GM21737 (cell line): ENCODE results near the gene GMPPB.
"Not testable (repeated sequence)": the region's sequence is repeated elsewhere in the genome, so short reads cannot be mapped to it uniquely, and the experiment has no call there.

Source experiments
- ATAC-seq: cut with Tn5 transposase; IDR thresholded peaks from one replicate; pipeline ENCODE4 v1.9.1; 2021; ENCODE audit warnings: mild to moderate bottlenecking, moderate library complexity; ENCODE audit not compliant: unreplicated experiment

The GMPPB gene

DNA sequence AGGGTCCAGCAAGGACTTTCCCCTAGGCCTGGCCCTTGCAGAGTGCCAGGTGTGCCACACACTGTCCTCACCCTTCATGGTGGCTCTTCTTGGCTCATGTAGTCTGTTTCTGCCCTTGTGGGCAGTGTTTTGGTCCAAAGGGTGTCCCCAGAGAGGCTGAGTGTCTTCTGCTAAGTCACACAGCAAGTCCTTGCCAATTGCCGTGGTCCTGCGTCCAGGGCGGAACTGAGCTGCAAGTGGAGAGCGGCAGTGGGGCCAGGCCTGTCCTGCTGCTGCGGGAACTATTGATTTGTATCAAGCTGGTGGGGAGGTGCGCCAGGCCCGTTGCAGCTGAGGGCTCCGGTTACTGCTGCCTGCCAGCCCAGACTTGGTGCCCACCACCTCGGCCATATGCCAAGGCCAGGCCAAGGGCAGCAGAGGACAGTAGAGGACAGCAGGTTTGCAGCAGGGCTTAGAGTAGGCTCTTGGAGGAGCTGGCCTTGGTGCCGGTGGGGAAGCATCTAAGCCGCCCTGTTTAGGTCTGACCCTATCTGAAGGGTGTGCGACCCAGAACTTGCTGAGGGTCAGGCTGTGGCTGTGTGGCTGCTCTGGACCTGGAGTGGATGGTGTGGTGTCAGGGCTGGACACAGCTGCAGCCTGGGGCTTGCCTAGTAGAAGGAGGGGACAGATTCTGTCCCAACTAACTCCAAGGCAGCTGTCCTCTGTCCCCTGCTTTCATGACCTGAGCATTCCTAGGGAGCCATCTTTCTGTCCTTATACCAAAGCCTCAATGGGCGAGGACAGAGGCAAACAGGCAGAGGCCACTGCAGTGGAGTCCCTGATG lies 8.8 kb downstream of the GMPPB start:
- no peak for ATAC-seq

DNA sequence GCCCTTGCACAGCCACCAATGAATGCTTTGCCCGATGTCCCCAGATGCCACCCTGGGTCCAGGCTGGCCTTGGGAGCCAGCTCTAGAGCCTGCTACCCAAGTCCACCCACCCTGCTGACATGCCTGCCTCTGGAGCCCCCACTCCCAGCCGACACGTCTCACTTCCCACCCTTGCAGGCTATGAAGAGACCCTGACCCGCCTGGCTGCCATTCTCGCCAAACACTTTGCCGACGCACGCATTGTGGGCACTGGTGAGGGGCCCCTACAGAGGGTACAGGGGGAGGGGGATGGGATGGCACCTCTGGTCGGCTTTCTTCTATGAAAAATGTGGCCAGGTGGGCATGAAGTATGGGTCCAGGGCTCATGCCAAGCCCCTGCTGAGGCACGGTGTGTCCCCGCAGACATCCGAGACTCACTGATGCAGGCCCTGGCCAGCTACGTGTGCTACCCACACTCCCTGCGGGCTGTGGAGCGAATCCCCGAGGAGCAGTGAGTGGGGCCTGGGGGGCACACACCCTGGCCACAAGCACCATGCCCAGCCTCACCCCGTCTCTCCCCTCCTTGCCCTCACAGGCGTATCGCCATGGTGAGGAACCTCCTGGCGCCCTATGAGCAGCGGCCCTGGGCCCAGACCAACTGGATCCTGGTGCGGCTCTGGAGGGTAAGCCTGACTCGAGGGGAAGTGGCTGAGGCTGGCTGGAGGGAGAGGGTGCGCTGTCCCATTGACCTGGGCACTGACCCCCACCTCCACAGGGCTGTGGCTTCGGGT lies 10.2 kb downstream of the GMPPB start:
- no peak for ATAC-seq

DNA sequence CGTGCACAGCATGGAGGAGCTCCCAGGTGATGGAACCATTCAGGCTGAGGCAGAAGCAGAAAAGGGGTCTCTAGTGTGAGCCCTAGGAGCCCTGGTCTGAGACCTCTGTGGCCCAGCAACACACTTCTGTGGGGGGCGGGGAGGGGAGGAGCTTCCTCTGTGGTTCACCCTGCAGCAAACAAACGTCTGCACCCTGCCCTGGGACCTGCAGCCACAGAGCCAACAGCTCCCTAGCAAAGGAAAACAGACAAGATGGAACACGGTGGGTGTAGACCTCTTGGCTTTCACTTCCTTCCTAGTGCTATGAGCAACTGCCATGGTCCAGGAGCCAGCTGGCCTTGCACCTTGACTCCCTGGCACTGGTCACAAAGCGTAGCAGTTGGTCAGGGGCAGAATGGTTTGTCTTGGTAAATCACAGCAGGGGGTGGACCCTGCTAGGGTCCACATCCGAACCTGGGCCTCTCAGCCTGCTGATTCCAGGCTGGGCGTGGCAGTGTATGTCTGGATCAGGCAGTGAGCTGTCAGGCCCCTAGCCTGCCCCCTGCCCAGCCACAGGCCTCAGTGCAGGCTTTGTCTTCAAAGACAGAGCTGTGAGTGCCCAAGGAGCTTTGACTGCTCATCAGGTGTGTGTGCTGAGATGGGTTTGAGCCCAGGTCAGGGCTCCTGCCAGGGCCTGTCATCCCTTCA lies 11.0 kb downstream of the GMPPB start:
- ATAC-seq = no peak

DNA sequence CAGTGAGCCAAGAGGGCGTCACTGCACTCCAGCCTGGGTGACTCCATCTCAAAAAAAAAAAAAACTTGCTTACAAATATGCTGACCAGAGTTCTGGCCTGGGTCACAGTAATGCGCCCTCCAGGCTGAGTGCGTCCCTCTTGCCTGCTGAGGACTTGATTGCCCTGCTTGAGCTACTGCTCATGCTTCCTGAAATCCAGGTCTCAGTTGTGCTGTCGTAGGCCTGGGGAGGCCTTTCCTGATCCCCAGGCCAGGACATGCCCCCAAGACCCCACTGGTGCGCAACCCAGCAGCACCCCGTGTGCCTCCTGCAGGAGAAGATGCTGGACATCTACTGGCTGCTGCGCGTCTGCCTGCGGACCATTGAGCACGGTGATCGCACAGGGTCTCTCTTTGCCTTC lies 11.6 kb downstream of the GMPPB start:
- ATAC-seq = no peak

DNA sequence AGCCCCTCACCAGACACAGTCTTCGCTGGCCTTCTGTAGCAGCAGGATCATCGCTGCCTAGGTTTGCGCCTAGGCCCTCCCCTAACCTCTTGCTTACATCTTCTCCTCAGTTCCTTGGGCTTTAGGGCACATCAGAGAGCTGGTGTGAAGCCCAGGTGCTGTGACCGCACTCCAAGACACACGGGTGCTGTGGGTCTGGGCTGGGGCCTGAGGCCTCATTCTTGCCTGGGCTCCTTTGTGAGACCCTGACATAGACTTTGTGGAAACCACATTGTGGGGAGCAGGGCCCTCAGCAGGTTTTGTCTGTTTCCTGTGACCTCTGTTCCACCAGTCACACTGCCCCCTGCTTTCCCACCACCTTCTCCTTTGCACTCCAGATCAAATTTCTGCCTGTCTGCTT lies 12.3 kb downstream of the GMPPB start:
- ATAC-seq = no peak

DNA sequence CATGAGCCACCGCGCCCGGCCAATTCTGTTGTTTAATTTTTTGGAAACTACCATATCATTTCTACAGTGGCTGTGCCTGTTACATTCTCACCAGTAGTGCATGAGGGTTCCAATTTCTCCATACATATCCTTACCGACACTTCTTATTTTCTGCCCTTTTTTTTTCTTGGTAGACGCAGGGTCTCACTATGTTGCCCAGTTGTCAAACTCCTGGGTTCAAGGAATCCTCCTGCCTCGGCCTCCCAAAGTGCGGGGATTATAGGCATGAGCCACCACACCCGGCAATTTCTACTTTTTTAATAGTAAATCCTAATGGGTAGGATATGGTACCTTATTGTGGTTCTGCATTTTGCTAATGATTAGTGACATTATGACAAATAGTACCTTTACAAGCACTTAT lies 13.9 kb downstream of the GMPPB start:
- ATAC-seq = no peak

DNA sequence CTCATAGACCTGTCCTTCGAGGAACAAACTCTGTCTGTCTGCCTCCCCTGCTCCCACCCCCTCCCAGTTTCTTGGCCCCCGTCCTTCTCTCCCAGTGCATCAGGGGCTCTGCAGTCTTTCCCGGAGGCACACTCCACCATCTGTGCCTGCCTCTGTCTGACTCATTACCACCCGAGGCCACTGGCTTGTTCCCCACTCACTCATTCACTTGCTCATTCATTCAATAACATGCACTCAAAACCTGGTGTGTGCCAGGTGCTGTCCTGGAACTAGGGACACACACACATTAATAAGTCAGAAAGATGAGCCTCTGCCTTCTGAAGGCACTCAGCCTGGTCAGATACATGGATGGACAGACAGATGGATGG lies 16.7 kb downstream of the GMPPB start:
- no peak for ATAC-seq

DNA sequence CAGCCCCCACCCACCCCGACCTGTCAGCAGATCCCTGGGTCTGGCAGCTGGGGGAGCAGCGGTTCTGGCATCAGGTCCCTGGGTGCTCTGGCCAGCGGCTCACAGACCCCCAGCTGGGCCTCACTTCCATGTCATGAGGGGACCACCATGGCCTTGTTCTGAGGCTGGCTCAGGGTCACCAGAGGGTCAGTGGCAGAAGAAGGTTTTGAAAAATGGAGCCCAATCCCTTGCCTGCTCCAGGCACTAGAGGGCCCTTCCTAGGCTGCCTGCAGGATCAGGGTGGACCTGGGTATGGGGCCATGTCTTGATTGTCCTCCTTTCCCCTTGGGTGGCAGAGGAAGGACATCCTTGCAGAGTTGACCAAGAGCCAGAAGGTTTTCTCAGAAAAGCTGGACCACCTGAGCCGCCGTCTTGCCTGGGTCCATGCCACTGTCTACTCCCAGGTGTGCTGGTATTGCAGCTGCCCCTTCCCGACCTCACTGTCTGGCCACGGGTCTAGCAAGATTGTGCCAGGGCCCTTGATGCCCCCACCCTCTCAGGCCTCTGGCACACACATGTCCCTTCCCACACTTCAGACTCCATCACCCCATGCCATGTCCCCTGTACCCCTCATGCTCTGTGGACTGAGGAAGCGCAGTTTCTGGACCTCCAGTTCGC lies 17.2 kb downstream of the GMPPB start:
- ATAC-seq = no peak

DNA sequence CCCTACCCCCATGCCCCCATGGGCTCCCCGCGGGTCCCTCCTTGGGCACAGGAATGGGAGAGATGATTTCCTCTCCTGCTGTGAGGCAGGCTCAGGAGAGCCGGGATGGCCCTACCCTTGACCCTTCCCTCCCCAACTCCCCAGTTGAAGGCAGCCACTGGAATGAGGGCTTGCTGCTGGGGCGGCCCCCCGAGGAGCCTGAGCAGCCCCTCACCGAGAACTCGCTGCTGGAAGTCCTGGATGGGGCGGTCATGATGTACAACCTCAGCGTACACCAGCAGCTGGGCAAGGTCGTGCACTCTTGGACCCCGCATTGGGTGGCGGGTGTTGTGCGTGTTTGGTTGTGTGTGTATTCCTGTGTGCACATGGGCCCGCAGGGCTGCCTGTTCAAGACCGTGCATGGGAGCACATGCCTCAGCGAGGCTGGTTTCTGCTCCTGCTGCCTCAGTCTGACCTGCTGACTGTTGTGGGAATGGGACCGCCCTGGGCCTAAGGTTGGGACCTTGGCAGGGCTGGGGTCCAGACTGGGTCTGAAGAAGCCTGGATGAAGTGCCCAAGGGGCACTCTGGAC lies 18.3 kb downstream of the GMPPB start:
- no peak for ATAC-seq

DNA sequence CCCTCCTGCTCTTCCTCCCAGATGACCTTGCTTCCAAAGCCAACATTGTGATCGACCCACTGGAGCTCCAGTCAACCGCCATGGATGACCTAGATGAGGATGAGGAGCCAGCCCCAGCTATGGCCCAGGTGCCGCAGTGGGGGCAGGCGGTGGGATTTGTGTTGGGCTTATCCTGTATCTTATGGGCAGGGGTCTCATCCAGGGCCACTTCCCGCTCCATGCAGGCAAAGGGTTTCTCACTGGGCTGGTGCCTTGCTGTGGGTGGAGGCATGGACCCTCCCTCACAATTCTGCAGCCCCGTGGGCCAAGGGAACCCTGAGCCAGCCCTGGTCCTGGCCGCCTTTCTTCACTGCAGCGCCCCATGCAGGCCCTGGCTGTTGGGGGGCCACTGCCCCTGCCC lies 19.1 kb downstream of the GMPPB start:
- ATAC-seq = no peak

DNA sequence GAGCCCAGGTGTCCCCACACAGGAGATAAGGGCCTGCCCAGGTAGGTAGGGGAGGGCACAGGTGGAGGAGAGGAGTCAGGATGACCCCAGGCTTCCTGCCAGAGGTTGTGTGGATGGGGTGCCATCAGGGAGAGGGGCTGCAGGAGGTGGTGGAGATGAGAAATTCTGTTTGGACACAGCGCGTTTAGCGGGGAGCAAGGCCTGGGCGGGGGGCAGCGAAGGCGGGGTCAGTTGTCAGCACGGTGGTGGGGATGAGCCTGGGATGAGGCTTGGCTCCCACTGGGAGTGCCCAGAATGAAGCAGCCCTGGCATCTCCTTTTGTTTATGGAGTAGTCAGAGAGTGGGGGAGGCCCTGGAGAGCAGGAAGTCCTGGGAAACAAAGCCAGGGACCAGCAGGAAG lies 19.8 kb downstream of the GMPPB start:
- no peak for ATAC-seq

DNA sequence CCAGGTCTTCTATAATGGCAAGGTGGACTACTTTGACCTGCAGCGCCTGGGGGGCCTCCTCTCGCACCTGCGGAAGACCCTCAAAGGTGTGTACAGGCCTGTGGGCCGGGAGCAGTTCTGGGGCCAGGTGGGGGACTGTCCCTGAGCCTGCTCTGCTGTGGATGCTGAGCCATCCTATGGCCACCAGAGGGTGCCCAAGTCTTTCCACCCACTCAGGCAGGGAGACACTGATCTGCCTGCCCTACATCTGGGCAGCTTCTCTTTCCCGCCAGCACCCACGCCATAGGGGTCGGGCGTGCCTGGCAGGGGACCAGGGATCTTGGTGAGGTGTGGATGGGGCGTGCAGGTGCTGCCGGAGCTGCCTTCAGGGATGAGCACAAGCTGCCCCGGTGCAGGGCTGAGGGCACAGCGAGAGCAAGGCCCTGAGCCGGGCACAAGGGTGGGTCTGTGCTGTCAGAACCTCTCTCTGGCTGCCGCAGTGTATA lies 20.3 kb downstream of the GMPPB start:
- ATAC-seq = no peak

DNA sequence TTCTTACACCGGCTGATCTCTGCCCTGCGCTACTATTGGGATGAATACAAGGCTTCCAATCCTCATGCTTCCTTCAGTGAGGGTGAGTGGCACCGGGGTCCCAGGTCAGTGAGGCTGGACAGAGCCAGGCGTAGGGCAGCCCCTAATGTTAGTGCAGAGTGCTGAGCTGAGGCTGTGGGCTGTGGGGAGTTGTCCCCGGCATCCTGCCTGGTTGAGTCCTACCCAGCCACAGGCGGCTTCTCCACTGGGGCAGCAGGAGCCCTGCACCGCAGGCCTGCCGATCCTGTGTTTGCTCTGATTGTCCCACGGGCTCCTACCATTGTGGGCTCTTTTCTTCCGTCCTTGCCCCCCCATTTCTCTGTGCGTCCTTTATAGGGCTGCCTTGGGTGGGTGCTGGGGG lies 21.1 kb downstream of the GMPPB start:
- no peak for ATAC-seq

DNA sequence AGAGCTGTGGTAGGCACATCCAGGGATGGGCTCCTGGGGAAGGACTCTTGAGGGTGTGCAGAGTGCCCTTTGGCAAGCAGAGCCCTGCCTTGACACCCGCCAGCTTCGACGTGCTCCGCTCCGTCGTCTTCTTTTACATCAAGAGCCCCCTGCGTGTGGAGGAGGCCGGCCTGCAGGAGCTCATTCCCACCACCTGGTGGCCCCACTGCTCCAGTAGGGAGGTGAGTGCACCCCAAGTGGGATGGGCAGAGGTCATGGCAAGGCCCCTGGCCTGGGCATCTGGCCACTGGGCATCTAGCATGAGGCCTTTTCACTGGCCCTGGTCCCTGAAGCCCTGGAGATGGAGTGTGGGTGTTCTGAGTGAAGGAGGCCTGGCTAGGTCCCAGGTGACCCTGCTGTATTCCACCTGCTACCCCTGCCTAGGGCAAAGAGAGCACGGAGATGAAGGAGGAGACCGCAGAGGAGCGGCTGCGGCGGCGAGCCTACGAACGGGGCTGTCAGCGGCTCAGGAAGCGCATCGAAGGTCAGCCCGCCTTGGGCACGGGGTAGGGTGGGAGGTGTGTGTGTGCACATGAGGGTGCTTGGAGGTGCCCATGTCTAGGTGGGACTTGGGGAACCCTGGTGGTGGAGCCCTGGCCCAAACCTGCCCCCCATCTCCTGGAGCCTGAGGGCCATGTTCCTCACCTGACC lies 22.2 kb downstream of the GMPPB start:
- ATAC-seq = no peak

DNA sequence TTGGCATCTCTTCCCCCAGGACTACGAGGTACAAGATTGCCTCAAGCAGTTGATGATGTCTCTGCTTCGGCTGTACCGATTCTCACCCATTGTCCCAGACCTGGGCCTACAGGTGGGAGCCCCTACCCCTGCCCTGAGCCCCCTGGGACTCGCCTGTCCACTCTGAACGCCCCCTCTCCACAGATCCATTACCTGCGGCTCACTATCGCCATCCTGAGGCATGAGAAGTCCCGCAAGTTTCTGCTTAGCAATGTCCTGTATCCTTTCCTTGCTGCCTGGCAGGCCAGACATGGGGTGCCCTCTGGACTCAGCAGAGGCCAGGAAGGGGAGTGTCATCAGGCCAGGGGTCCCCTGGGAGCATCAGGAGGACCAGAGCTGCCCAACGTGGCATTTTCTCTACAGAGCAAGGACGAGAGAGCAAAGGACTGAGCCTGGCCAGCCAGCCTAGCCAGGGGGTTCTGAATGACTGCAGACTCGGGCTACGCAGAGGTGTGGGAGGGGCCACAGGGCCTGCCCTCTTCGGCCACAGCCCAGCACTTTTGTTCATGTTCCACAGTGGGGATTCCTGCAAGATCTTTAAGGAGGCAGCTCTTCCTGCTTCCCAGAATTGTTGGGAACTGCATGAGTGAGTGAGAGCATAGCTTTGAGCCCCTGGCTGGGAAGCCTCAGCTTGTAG lies 23.2 kb downstream of the GMPPB start:
- no peak for ATAC-seq

DNA sequence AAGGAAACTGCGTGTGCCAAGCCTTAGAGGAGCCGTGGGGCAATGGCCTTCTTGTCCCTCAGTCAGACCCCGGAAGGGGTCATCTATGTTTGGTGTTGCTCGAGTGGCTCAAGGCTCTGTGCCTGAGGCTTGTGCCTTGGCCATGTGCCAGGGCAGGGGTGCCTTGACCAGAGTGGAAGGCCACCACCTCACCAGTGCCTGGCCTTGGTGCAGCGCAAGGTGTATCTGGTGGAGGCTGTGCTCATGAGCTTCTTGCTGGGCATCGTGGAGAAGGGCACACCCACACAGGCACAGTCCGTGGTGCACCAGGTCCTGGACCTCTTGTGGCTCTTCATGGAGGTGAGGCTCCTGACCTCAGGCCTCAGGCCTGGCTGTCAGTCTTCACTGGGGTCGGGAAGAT lies 23.7 kb downstream of the GMPPB start:
- no peak for ATAC-seq

DNA sequence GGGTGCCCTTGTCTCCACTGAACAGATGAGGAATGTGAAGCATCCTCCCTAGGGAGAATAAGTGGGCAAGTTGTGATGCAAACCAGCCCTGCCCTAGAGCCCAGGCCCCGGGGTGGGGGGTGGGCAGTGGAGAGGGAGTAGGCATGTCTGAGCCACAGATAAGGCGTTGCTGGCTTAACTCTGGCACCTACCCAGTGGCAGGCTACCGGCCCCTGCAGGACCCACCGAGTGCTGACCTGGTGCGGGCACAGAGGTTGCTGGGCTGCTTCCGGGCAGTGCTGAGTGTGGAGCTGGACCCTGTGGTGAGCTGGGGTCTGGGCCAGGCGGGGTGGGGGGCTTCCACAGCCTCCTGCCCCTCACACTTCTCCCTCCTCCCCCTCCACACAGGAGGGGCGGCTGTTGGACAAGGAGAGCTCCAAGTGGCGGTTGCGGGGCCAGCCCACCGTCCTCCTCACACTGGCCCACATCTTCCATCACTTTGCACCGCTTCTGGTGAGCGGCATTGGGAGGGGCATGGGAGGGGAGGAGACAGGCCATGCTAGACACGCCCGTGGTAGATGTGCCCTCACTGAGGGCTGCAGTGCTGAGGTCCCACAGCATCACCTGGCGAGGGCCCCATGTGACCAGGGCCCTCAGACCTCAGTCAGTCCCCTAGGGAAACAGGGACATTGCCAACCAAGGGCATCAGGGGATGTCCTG lies 24.3 kb downstream of the GMPPB start:
- ATAC-seq = no peak

DNA sequence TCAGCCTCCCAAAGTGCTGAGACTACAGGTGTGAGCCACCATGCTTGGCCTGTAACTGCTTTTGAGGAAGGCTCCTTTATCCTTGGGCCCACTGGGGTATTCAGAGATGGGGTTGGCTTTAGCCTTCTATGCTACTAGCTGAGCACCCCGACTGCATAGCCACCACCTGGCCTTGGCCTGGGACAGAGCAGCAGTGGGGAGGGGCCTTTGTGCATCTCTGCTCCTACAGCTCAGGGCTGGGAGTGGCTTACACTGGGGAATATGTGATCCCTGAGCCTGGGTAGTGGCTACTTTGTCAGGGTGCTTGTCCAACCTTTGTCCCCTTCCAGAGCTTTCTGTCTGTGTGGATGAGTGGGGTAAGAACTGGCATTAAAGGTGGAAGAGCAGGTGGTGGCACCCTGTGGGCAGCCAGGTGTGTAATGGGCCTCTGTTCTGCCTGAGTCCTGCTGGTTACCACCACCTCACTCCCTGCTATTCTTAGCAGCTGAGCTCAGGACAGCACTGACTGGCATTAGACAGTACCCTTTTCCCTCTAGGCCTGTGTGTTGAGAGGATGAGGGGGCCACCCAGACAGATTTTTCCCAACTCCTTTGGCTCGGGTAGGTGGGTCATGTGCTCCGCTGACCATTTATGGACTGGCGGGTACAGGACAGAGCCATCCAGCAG lies 28.3 kb downstream of the GMPPB start:
- not testable (repeated sequence) for ATAC-seq
